GM18517 (cell line): Measurements from ENCODE around the gene CD300E.

Source experiments
- ATAC-seq: cut with Tn5 transposase; IDR thresholded peaks from one replicate; pipeline ENCODE4 v1.9.1; 2021; ENCODE audit warnings: mild to moderate bottlenecking, moderate library complexity; ENCODE audit not compliant: unreplicated experiment

CD300E gene, protein sequence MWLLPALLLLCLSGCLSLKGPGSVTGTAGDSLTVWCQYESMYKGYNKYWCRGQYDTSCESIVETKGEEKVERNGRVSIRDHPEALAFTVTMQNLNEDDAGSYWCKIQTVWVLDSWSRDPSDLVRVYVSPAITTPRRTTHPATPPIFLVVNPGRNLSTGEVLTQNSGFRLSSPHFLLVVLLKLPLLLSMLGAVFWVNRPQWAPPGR

DNA sequence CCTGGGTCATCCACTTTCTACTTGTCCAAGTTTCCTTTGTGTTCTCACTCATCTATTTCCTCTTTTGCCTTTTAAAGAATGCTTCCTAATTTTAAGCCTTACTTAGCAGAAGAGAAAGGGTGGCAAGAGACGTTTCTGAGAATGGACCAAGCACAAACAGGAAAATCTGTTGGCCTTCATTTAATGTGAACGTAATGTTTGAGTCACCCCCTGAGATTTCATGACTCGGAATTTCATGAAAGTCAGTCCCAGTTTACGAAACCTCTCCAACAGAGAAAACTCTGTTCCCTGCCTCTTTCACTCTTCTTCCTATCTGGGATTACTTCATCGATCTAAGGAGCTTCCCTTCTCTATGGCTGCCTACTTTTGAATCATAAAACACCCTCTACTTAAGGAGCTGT lies at the start of gene CD300E:
Gene CD300E, minus strand, starts transcription at position 46 of the 401 bp plus-strand sequence. CDS start 117 bp downstream, outside the sequence.
- ATAC-seq, result no peak

DNA sequence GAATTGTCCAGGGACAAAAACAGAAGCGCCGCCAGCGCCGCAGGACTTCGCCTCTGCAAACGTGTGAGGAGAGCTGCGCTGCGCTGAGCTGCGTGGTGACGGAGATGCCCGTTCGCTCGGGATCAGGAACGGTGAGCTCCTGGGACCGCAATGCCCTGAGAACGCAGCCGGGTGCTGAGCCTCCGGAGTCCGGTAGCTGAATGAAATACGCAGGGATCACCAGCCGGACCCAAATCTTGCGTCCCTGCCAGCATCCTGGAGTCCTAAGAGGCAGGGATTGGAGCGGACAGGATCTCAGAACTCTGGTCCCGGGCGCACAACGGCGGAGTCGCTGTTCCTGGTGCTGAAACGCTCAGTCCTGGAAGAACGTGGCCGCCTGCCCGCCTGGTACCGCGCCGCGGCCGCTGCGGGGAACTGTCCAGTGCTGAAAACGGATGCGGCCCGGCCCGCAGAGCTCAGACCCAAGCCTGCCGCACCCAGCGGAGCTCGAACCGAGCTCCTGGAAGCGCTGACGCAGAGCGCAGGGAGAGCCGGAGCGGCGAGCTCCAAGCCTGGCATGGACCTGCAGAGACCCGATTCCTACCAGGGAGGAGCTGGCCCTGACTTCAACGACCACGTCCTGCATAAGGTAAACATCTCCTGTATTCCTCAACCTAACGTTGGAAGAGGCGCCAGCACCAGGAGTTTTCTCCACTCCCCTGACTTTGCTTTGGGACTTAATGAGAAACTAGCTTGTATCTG lies 47.7 kb upstream of the CD300E start:
- ATAC-seq, result no peak

- no peak for ATAC-seq
Measured at GRCh38 chr17:74670329-74670728, 46.8 kb upstream of the CD300E start.

DNA sequence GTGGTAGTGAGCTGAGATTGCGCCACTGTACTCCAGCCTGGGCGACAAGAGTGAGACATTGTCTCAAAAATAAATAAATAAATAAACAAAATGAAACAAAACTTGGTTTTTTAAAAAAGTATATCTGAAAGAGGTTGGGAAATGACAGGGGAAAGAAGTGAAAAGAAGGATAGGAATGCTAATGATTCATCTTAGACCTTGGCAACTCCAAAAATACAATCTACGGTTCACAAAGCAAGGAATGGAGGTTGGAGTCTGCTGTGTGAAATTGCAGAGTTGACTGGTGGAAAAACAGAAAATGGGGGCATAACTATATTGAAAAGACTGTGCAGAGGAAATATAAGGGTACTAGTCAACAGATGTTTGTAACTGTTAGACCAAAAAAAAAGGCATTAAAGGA lies 40.0 kb upstream of the CD300E start:
- ATAC-seq, result no peak

- no peak for ATAC-seq
Measured at GRCh38 chr17:74659889-74660288, 36.4 kb upstream of the CD300E start.

GRCh38 chr17:74658620-74659019 lies 35.1 kb upstream of the CD300E start:
- no peak for ATAC-seq

DNA sequence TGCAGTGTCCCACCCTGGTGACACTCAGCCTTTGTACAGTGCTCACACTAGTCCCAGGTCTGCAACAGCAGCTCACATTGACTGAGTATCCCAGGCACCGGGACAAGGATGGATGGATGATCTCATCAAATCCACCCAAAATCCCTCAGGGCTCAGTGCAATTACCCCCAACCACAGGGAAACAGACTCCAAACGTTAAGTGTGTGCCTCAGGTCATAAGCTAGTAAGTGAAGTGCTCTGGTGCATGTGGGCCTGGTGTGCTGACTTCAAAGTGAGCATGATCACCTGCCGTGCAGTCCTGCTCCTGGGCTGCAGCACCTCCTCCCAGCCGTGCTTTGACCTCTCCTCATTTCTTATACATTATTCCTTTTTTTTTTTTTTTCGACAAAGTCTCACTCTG lies 31.2 kb upstream of the CD300E start:
- ATAC-seq, result no peak

DNA sequence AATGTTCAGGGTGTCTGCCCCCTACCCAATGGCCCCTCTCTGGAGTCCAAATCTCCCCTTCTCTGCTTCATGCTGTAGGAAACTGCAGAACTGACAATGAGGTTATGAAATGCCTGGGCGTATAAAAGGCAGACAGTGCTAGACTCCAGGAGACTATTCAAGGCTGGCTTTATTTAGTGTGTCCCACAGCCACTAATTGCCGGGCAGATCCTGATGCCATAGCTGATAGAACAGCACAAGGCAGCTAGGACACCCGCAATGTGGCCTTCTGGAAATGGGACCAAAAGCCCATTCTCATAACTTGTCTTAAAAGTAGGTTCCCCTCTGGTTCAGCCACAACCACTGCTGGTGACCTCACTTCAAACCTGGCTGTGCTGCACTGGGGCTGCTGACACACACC lies 28.5 kb upstream of the CD300E start:
- no peak for ATAC-seq

- no peak for ATAC-seq
Measured at GRCh38 chr17:74649909-74650308, 26.4 kb upstream of the CD300E start.

- ATAC-seq, result no peak
Measured at GRCh38 chr17:74647871-74648672, 24.5 kb upstream of the CD300E start.

DNA sequence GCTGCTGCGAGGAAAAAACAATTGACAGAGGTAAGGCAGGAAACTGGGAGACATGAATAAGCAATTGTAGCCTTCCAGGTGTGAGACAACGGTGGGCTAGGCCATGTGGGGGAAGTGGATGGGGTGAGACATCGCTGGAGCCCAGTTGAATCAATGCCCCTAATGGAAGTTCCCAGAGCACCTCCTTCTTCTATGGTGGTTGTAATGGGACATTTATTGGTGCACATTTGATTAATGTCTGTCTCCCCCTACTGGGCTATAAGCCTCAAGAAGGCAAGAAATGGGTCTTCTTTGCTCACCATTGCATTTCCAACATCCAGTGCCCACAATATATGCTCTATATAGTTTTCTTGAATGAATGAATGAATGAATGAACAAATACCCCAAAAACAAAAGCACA lies 22.7 kb upstream of the CD300E start:
- ATAC-seq, result no peak

- no peak for ATAC-seq
Measured at GRCh38 chr17:74645010-74645409, 21.5 kb upstream of the CD300E start.

- ATAC-seq, result no peak
Measured at GRCh38 chr17:74644419-74644818, 20.9 kb upstream of the CD300E start.

DNA sequence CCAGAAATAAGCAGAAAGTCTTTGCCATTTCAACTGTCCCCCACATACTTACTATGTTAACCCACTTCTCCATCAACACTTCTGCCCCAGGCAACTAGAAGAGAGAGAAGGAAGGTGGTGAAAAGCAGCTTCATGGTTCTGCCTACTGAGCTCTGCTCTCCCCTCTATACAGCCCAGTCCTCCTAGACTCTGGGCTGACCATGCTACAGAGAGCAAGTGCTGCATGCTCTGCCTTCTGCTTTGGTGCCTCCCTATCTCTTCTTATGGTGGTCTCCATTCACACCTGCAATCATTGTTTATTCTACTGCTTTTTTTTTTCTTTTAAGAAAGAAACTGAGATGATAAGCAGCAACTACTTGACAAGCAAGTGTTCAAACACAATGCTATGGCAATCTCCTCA lies 20.3 kb upstream of the CD300E start:
- no peak for ATAC-seq

DNA sequence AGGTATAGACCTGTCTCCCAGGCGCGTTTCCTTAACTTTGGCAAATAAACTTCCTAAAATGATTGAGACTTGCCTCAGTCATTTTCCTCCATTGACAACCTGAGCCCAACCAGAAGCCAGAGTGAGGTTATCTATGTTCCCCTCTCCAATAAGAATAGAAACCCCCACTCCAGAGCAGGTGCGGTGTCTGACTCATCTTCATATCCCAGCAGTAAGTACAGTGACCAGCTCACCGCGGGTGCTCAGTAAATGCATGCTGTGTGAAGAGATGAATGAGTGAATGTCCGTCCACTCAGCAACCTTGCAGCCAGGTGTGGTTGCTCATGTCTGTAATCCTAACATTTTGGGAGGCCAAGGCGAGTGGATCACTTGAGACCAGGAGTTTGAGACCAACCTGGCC lies 19.5 kb upstream of the CD300E start:
- no peak for ATAC-seq

DNA sequence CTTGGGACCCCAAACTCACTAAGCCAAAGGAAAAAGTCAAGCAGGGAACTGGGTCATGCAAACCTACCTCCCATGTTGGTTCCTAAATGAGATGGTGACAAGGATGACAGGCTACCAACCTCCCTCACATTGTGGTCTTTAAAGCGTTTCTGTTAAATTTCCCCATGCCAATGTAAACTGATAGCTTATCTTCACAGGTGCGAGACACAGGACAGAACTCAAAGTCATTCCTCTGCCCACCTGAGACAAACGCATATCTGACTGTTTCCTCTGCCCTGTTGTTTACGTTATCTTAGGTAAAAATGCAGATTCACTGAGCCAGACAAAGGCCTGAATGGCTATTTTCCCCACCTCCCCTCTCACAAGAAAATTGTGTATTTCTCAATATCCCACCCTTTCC lies 19.0 kb upstream of the CD300E start:
- no peak for ATAC-seq

DNA sequence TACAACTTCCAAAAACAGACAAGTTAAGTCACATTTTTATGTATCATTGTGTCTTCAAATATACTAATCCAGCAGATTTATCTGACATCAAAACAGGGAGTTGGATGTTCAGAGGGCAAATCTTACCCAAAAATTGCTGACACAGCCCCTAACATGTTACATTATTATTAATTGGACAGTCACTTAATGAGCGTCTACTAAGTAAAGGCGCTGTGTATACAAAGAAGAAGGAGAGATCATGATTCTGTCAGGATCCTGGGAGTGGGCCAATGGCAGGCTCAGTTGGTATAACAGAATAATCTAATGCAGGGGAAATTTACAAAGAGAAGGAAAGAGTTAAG lies 18.4 kb upstream of the CD300E start:
- ATAC-seq, result no peak

DNA sequence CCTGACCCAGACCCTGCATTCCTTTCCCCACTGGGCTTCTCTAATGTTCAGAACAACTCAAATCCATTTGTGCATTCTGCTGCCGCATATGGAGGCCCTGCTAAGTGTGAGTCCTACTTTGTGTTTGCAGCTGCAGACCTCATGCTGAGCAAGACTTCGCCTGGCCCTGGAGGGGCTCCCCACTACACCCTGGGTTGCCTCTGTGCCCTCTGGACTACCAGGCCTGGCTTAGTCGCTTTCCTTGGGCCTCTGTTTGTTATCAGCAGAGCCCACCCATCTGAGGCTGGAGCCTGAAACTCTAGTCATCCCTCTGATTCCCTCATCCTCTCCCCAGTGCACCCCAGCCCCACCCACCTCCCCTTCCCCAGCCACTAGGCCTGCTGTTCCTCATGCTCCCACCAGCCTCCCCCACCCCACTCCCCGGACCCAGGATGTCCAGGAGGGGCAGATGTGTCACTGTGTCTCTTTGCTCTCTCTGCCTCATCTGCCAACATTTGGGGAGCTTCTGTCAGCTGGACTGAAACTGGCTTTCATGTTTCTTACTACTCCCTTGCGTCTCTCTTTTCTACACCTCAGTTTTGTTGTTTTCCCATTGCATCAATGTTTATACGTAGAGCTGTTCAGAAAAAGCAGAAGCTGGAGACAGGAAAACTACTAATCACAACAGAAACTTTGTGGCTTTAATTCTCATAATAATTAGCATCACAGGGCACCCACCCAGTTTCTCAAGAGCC lies 17.9 kb upstream of the CD300E start:
- no peak for ATAC-seq

DNA sequence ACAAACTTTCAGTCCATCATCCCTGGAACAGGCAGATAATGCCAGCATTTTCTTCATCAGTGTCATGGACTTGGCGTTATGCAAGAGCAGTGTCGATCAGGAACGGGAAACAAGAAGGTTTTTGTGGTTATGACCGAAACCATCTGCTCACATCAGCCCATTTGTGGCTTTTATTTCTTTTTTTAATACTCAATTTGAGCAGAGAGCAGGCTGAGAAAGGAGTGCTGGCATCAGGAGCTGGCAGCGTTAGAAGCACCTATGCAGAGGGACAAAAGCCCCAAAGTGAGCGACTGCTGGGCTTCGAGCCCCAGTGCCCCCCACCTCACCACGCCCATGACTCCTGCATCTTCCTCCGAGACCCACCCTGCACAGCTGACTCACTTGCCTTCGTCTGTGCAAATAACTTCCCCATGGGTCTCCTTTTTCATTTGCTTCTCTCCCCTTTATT lies 16.2 kb upstream of the CD300E start:
- no peak for ATAC-seq

GRCh38 chr17:74637926-74638325 lies 14.4 kb upstream of the CD300E start:
- ATAC-seq, result no peak

DNA sequence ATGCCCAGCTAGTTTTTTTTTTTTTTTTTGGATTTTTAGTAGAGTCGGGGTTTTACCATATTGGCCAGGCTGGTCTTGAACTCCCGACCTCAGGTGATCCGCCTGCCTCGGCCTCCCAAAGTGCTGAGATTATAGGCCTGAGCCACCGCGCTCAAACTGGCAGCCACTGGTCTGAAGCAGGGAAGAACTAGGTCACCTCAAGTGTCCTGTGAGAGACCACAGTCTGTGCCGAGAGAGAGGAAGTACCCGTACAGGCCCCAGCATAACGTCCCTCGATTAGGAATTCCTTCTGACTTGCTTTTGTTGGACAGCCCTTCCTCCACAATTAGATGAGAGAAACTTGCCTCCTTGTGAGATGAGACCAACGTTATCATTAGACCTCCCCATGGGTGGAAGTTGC lies 13.7 kb upstream of the CD300E start:
- ATAC-seq, result no peak
